Measurements from ENCODE around the gene LYPD6B. TPM values are rescaled to one million over a fixed set of nuclear protein-coding genes. Genes with fewer than 3 reads are reported as not detected.

LYPD6B gene
- total RNA-seq, 1 experiment from 2014 or later = not detected

- Histone ChIP-seq H3K27me3 (replicated peaks; ENCODE audit: insufficient read depth, low read depth, low read length, poor library complexity) (no peaks in the 10 kb centered on the region), H3K36me3 (ENCODE audit: insufficient read depth, low read length, poor library complexity, severe bottlenecking) (no peaks in the 10 kb centered on the region), H3K4me3 (ENCODE audit: low read depth, low read length, poor library complexity, severe bottlenecking) (no peak overlapping the region), H3K4me1 (ENCODE audit: insufficient read depth, low read length, poor library complexity, severe bottlenecking) (no peaks in the 10 kb centered on the region), H3K9me3 (ENCODE audit: low read depth, low read length, poor library complexity, severe bottlenecking) (no peaks in the 10 kb centered on the region), H3K27ac (ENCODE audit: low read depth, low read length, poor library complexity, severe bottlenecking) (no peak overlapping the region)
- ChIA-PET POLR2A (ENCODE audit: low non-redundant PET) (no interaction called here), CTCF (no interaction called here)
- no TSS peak for BruUV-seq (replicated peaks)
- no peak for TF ChIP-seq EZH2 (IDR thresholded peaks at IDR 0.05; ENCODE audit: borderline replicate concordance, low read depth, low read length, poor library complexity, severe bottlenecking)
- TF ChIP-seq, protein P1, sequence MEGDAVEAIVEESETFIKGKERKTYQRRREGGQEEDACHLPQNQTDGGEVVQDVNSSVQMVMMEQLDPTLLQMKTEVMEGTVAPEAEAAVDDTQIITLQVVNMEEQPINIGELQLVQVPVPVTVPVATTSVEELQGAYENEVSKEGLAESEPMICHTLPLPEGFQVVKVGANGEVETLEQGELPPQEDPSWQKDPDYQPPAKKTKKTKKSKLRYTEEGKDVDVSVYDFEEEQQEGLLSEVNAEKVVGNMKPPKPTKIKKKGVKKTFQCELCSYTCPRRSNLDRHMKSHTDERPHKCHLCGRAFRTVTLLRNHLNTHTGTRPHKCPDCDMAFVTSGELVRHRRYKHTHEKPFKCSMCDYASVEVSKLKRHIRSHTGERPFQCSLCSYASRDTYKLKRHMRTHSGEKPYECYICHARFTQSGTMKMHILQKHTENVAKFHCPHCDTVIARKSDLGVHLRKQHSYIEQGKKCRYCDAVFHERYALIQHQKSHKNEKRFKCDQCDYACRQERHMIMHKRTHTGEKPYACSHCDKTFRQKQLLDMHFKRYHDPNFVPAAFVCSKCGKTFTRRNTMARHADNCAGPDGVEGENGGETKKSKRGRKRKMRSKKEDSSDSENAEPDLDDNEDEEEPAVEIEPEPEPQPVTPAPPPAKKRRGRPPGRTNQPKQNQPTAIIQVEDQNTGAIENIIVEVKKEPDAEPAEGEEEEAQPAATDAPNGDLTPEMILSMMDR (conservative IDR thresholded peaks at IDR 0.05; ENCODE audit: low read depth, low read length) = no peak
- intact Hi-C loops (cut with micrococcal nuclease; ENCODE audit: unreplicated experiment) = no loop called here
- no peak for DNase-seq (ENCODE audit: low spot score)
These were observed 36.1 kb upstream of the LYPD6B start for GRCh38 chr2:149002378-149002890.

GRCh38 chr2:149002891-149003740 is 35.4 kb upstream of the LYPD6B start:
- H3K36me3 ChIP-seq (ENCODE audit: insufficient read depth, low read length, poor library complexity, severe bottlenecking) = no peaks in the 10 kb centered on the region
- DNase-seq (ENCODE audit: low spot score) = no peak
- BruUV-seq (replicated peaks) = no TSS peak
- intact Hi-C loops (cut with micrococcal nuclease; ENCODE audit: unreplicated experiment) = no loop called here
- ChIA-PET POLR2A (ENCODE audit: low non-redundant PET) (no interaction called here), CTCF (no interaction called here)
- no peaks in the 10 kb centered on the region for H3K4me1 ChIP-seq (ENCODE audit: insufficient read depth, low read length, poor library complexity, severe bottlenecking)
- no peak overlapping the region for H3K27ac ChIP-seq (ENCODE audit: low read depth, low read length, poor library complexity, severe bottlenecking)
- no peak overlapping the region for H3K4me3 ChIP-seq (ENCODE audit: low read depth, low read length, poor library complexity, severe bottlenecking)
- TF ChIP-seq, protein P1 (conservative IDR thresholded peaks at IDR 0.05; ENCODE audit: low read depth, low read length) = no peak
- TF ChIP-seq EZH2 (IDR thresholded peaks at IDR 0.05; ENCODE audit: borderline replicate concordance, low read depth, low read length, poor library complexity, severe bottlenecking) = no peak
- H3K27me3 ChIP-seq (replicated peaks; ENCODE audit: insufficient read depth, low read depth, low read length, poor library complexity) = no peaks in the 10 kb centered on the region
- H3K9me3 ChIP-seq (ENCODE audit: low read depth, low read length, poor library complexity, severe bottlenecking) = no peaks in the 10 kb centered on the region

GRCh38 chr2:149004836-149005235 is 33.7 kb upstream of the LYPD6B start:
- H3K4me1 ChIP-seq (ENCODE audit: insufficient read depth, low read length, poor library complexity, severe bottlenecking) = no peaks in the 10 kb centered on the region
- TF ChIP-seq, protein P1 (conservative IDR thresholded peaks at IDR 0.05; ENCODE audit: low read depth, low read length) = no peak
- TF ChIP-seq EZH2 (IDR thresholded peaks at IDR 0.05; ENCODE audit: borderline replicate concordance, low read depth, low read length, poor library complexity, severe bottlenecking) = no peak
- H3K9me3 ChIP-seq (ENCODE audit: low read depth, low read length, poor library complexity, severe bottlenecking) = no peaks in the 10 kb centered on the region
- H3K36me3 ChIP-seq (ENCODE audit: insufficient read depth, low read length, poor library complexity, severe bottlenecking) = no peaks in the 10 kb centered on the region
- BruUV-seq (replicated peaks) = no TSS peak
- POLR2A ChIA-PET (ENCODE audit: low non-redundant PET) = no interaction called here
- H3K4me3 ChIP-seq (ENCODE audit: low read depth, low read length, poor library complexity, severe bottlenecking) = no peak overlapping the region
- intact Hi-C loops (cut with micrococcal nuclease; ENCODE audit: unreplicated experiment) = no loop called here
- CTCF ChIA-PET = no interaction called here
- no peak for DNase-seq (ENCODE audit: low spot score)
- no peaks in the 10 kb centered on the region for H3K27me3 ChIP-seq (replicated peaks; ENCODE audit: insufficient read depth, low read depth, low read length, poor library complexity)
- H3K27ac ChIP-seq (ENCODE audit: low read depth, low read length, poor library complexity, severe bottlenecking) = no peak overlapping the region

All from A673 (cell line).